ENCODE data around the gene YWHAG.
"Not testable (repeated sequence)": the region's sequence is repeated elsewhere in the genome, so short reads cannot be mapped to it uniquely, and the experiment has no call there.

YWHAG gene

DNA sequence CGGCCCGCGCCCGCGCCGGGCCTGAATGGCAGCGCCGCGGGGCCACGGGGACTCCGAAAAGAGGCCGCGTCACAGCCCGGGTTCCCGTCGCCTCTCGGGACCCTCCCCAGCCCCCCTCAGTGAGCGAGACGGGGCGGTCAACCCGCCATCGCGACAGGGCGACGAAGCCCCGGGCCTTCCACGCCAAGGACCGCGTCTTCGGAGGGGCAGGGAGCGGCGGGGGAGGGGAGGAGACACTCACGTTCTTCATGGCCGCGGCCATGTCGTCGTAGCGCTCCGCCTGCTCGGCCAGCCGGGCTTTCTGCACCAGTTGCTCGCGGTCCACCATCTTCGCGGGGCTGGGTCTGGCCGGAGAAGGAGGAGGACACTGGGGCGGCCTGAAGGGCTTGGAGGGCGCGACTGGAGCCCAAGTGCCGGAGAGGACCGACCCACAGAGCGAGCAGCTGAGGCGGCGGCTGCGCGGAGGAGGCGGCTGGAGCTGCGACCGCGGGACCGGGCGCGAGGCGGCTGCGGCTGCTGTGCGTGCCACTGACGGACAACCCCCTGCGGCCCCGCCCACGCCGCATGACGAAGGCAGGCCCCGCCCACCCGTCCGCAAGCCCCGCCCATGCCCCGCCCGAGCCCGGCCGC lies at the start of gene YWHAG:
Gene YWHAG (minus strand): TSS at position 511 of the 630 bp plus-strand sequence. CDS start 183 bp downstream, at position 328.
- DNase-seq, result peak; percentile 76

- no peak for DNase-seq
These were observed 49.4 kb upstream of the YWHAG start for GRCh38 chr7:76408121-76408560.

DNA sequence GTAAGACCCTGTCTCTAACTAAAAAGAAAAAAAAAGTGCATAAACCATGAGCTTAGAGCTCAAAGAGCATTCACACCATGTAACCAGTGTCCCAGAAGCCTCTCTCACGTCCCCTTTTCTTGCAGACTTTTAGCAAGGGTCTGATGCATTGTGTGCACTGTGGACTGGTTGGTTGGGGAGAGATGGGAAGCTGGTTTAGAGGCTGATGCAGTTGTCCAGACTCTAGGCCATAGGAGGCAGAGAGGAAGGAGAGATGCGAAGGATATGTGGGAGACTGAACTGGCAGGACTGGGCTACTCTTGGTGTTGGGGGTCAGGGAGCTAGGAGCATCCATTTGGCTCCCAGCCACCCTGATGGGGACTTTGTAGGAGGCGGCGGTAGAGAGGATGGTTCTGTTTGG lies 48.9 kb upstream of the YWHAG start:
- no peak for DNase-seq

- no peak for DNase-seq
These were observed 46.9 kb upstream of the YWHAG start for GRCh38 chr7:76405738-76406137.

GRCh38 chr7:76403780-76404494 lies 45.1 kb upstream of the YWHAG start:
- no peak for DNase-seq

GRCh38 chr7:76403097-76403496 lies 44.3 kb upstream of the YWHAG start:
- DNase-seq, result not testable (repeated sequence)

GRCh38 chr7:76400248-76400647 lies 41.5 kb upstream of the YWHAG start:
- no peak for DNase-seq

- DNase-seq, result no peak
These were observed 38.8 kb upstream of the YWHAG start for GRCh38 chr7:76397409-76398183.

DNA sequence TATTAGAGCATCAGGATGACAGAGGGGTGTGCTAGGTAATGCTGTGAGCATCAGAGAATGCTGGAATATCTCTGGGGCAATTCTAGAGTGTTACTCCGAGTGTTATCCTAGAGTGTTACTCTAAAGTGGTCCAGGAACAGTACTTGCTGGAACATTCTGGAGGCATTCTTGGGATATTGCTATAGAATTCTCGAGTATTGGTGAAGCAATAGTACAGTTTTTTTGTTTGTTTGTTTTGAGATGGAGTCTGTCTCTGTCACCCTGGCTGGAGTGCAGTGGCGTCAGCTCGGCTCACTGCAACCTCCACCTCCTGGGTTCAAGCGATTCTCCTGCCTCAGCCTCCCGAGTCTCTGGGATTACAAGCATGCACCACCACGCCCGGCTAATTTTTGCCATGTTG lies 38.1 kb upstream of the YWHAG start:
- DNase-seq, result no peak

DNA sequence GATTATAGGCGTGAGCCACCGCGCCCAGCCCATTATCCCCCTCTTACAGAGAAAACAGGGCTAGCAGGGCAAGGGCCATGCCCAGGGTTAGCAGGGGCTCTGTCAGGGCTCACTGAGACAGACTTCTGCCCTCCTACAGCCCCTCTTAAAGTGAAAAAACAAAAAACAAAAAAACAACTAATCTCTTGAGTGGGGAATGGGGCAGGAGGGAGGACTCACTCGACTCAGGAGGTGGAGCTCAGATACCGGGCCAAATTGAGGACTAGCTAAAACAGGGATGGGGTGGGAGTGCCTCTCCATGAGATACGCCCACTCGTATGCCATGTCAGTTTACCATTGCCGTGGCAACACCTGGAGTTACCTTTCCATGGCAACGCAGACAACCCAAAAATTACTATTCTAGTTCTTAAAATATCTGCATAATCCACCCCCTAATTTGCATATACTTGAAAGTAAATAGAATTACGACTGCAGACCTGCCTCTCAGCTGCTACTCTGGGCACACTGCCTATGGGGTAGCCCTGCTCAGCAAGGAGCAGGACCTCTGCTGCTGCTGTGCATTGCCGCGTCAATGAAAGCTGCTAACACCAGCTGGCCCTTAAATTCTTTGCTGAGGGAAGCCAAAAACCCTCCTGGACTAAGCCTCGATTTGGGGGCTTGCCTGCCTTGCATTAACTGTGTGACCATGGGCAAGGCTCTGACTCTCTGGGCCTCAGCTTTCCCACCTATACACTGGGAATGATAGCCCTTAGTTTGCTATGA lies 37.4 kb upstream of the YWHAG start:
- DNase-seq, result peak; percentile 62

GRCh38 chr7:76395605-76395964 lies 36.8 kb upstream of the YWHAG start:
- DNase-seq, result not testable (repeated sequence)

DNA sequence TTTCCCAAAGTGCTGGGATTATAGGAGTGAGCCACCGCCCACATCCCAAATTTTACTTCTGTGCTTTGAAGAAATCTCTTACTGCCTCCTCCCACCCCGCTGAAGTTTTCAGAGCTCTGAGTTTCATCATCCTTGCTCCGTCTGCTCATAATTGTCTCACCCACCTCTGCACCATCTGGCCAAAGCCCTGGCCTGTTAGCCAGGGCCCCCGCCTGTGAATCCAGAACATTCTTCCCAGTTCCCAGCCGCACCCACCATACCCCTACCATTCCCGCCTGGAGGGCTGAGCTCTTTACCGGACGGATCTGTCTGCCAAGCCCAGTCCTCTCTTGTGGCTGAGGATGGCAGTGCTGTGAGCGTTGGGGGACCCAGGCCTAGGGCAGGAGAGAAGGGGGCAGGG lies 36.2 kb upstream of the YWHAG start:
- no peak for DNase-seq

DNA sequence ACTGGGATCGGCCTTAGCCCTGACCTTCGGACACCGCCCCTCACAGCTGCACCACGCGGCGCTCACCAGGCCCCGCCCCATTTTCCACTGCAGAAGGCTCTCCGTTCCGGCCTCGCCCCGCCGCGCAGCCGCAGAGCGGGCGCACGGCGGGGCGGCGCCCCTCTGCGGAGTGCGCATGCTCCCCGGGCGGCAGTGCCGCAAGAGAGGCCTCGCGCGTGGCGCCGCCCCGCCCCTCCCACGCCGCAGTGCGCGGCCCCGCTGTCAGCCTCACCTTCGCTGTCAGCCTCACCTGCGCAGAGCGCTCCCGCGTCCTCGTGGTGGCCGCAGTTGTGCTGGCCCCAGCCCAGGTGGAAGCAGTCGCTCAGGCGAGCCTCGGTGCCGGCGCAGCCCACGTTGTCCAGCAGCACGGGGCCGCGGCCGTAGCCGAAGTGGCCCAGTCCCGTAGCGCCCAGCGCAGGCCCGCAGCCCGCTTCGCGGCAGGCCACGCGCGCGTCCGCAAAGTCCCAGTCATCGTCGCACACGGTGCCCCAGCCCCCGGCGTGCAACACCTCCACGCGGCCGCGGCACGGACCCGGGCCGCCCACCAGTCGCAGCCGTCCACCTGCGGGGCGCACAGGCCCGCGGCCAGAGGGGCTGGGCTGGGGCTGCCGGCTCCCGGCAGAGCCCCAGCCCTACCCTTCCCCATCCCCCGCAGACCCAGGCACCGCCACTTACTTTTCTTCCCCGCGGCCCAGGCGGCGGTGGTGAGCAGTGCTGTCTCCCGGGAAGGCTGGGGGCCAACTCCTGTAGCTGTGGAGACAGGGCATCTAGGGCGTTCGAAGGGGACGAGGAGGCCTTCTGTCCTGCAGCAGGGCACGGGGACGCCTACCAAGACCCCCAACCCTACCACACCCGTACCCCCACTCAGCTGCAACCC lies 34.6 kb upstream of the YWHAG start:
- peak; percentile 74 for DNase-seq

DNA sequence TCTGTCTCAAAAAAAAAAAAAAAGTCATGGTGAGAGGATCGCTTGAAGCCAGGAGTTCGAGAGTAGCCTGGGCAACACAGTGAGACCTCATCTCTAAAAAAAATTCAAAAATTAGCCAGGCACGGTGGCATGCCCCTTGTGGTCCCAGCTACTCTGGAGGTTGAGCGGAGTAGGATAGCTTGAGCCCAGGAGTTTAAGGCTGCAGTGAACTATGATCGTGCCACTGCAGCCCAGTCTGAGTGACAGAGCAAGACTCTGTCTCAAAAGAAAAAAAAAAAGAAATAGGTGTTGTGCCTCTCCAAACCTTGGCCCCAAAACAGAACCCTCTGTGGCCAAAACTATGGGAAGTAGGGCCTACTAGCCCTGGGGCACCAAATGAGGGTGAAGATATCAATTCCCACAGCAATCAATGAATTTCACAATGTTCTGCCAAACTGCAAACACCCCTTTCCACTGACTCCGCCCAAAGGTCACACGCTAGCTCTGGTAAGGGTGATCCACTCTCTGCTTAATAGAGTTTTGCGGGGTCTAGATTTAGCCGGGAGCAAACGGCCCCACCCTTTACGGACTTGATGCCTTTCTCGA lies 33.8 kb upstream of the YWHAG start:
- no peak for DNase-seq

DNA sequence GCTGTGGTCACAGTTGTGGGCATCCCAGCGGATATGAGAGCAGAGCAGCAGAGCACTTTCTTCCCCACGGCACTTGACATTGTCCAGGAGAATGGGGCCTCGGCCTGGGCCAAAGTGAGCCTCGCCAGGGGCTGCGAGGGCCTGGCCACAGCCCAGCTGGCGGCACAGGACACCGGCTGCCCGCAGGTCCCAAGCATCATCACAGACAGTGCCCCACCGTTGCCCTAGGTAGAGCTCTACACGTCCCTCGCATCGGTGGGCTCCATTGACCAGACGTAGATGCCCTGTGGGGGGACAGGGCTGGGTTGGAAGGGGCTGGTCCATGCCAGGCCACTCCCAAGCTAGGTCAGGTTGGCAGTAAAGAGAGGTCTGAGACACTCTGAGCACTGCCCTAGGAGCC lies 31.3 kb upstream of the YWHAG start:
- no peak for DNase-seq

GRCh38 chr7:76387789-76388188 lies 29.0 kb upstream of the YWHAG start:
- DNase-seq, result not testable (repeated sequence)

DNA sequence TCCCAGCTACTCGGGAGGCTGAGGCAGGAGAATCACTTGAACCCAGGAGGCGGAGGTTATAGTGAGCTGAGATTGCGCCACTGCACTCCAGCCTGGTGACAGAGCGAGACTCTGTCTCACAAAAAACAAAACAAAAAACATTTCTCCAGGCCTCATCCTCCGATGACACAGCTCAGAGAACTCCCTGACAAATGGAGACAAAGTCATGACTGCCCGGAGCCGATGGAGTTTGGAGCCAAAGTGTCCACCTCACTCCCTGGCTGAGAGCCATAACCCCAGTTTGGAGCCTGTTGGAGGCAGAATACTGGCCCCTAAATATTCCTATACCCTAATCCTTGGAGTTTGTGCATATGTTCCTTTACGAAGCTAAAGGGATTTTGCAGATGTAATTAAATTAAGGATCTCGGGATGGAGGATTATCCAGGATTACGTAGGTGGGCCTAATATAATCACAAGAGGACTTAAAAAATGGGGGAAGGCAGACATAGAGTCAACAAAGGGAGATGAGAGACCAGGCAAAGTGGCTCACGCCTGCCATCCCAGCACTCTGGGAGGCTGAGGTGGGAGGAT lies 28.0 kb upstream of the YWHAG start:
- no peak for DNase-seq

- DNase-seq, result no peak
These were observed 24.5 kb upstream of the YWHAG start for GRCh38 chr7:76383089-76383944.

DNA sequence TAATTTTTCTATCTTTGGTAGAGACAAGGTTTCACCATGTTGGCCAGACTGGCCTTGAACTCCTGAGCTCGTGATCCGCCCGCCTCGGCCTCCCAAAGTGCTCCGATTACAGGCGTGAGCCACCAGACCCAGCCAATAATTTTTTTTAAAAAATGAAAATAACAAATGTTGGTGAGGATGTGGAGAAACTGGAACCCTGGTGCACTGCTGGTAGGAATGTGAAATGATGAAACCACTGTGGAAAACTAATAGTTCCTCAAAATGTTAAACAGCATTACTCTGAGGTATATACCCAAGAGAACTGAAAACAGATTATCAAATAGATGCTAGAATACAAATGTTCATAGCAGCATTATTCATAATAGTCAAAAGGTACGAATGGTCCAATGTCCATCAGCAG lies 23.0 kb upstream of the YWHAG start:
- no peak for DNase-seq

DNA sequence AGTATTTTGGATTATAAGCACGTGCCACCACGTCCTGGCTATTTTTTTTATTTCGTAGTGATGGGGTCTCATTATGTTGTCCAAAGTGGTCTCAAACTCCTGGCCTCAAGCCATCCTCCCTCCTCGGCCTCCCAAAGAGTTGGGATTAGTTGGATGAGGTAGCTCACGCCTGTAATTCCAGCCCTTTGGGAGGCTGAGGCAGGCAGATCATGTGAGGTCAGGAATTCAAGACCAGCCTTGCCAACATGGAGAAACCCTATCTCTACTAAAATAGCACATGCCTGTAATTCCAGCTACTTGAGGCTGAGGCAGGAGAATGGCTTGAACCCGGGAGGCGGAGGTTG lies 21.8 kb upstream of the YWHAG start:
- no peak for DNase-seq
